Thyroid gland (tissue), 4 donors: ENCODE measurements around the gene ZNF182.
"Not testable (repeated sequence)": the region's sequence is repeated elsewhere in the genome, so short reads cannot be mapped to it uniquely, and the experiment has no call there.

Experiments
- CTCF ChIP-seq, 6 experiments: fragments of 200-600 bp in 3 of 6; fragments of 450-650 bp in 3 of 6; sonication (generic) in 3 of 6; IDR thresholded peaks; one replicate each; pipeline ENCODE4 v1.5.1; 2016 to 2019; ENCODE audit warnings: antibody characterized with exemption in 6 of 6, mild to moderate bottlenecking in 2 of 6, inconsistent platforms in 1 of 6, moderate library complexity in 1 of 6
- POLR2A ChIP-seq, 2 donors: fragments of 450-650 bp; IDR thresholded peaks; one replicate each; pipeline ENCODE4 v1.6.1; 2017; ENCODE audit warnings: antibody characterized with exemption in 2 of 2, mild to moderate bottlenecking in 2 of 2, moderate library complexity in 1 of 2

- TF ChIP-seq POLR2A, CTCF (IDR thresholded peaks at IDR 0.05): not testable (repeated sequence)
Measured at GRCh38 chrX:48019892-48020291, 16.1 kb upstream of the ZNF182 start.
